NCI-H1092 treated with DMSO at 0.1 percent for 48 hours (cell line): ENCODE measurements around the gene RER1.

Source experiments
- DNase-seq: peaks from one replicate; lab custom pipeline; 2025; lab: John Stamatoyannopoulos, UW

RER1 gene

DNA sequence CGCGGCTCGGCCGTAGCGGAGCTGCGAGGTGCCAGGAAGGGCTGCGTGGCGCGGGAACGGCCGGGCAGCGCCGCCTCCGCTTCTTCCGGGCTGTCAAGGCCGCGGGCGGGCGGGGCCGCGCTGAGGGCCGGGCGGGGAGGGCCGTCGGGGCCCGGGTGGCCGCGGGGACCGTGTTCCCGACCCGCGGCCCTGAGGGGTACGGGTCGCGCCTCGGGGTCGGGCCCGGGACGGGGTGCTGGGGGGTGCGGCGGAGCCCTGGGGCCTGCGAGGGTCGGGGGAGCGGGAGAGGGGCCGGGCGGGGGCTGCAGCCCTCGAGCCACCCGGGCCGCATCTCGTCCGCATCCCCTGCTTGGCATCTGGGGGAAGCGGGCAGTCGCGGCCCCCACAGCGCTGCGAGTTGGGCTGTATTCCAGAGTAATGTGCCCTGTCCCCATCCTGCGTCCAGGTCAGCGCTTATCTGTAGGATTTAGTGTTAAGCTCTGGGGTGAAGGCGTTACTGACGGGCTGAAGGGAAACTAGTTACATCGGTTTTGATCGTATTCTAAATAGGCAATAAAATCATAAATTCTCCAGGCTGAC is 379 bp downstream of the RER1 start:
- DNase-seq, result no peak

DNA sequence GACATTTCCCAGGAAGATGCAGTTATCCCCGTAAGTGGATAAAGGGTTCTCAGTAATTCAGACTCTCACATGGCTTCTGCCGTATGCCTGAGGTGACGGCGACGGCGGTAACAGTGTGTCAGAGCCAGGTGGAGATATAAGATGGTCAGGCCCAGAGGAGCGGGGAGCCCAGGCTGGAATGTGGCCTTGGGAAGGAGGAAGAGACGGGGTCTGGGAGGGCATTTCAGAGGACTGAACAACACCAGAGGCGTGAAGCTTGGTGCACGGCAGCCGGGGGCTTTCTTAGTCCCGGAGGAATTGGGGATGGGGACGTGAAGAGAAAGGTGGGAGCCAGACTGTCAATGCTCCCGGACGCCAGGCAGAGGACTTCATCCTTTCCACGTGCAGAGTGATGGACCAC is 1.0 kb downstream of the RER1 start:
- no peak for DNase-seq

- DNase-seq, result no peak
Measured at GRCh38 chr1:2393471-2393877, 1.8 kb downstream of the RER1 start.

DNA sequence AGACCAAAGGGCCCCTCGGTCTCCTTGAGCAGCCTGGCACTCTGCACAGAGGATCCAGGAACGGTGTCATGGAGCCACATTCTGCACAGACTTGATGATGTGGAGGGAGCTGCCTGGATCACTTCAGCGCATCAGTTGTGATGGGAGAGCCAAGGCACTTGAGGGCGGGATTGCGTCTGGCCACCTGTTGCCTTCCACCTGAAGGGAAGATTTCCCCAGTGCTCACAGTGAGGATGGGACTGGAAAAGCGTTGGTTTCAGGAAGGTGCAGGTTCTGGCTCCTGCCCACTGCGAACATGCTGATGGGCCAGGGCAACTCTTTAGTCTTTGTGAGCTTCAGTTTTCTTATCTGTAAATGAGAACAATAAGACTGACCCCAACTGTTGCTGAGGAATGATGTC is 2.6 kb downstream of the RER1 start:
- no peak for DNase-seq

DNA sequence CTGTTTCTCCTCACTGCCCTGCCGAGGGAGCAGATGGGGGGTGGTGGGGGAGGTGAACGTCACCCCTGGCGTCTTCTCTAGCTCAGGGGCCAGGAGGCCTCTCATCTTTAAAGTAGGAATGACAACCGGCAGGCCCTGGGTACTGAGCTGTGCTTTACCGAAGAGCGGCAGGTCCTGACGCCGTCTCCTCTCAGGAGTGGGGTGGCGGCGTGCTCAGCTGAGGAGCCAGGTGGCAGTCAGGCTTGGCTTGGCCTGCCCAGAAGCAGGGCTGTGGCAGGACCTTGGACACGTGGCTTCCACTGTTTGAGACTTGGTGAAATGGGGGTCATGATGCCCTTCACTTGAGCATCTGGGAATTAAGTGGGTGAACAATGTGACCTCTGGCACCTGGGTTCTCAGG is 3.1 kb downstream of the RER1 start:
- no peak for DNase-seq

DNA sequence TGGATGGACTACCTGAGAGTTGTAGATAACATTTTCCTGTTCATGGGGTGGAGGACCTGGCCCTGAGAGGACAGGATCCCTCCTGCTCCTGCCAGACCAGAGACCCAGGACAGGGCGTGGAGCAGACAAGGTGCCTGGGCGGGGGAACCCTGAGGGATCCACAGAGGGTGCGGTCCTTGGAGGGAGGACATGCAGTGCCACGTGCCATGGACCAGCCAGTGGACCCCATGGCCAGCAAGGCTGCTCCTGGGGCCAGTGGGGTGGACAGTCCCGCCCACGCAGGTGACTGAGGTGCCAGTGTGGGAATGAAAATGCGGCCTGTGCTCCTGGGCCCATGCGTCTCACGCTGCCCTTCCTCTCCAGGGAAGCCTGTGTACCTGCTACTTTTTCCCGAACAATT is 3.6 kb downstream of the RER1 start:
- DNase-seq, result no peak

GRCh38 chr1:2396059-2396458 is 4.4 kb downstream of the RER1 start:
- DNase-seq, result no peak

DNA sequence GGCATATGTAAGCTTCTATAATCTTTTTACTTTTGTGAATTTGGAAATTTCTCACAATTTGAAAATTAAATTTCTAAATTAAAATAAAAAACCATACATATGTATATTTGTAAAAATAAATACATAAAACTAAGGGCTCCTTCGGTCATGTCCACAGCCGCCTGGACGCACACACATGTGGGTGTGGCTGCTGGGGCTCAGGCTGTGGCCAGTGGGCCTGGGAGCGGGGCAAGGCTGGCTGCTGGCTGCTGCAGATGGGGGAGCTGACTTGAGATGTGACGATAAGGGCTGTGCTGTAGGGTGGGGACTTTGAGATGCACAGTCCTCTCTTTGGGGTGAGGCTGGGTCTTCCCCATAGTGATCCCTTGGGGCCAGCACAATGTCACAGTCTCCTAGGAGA is 4.8 kb downstream of the RER1 start:
- no peak for DNase-seq

DNA sequence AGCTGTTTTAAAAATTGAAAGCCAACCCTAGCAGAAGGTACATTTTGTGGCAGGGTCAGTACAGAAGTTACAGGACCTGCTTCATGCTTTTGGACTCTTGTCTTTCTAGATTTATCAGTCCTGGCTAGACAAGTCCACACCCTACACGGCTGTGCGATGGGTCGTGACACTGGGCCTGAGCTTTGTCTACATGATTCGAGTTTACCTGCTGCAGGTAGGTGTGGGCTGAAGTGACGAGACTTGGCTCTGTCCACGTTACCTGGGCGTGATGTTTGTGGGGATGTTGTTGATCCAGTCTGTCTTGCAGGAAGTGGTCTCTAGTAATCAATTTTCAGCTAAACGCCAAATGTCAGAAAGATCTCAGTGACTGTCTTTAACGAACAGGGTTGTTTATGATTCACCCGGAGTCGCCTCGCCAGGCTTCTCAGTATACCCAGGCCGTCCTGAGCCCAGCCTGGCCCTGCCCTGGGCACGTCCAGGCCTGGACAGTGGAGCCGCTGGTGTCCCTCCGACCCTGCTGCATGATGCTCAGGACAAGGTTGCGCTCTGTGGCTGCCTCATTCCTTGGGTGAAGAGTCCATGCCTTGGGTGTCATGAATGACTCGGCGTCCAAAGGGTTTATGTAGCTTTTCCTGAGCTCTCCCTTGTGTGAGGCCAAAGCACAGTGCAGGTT is 5.5 kb downstream of the RER1 start:
- no peak for DNase-seq

GRCh38 chr1:2398871-2399270 is 7.2 kb downstream of the RER1 start:
- DNase-seq, result no peak

DNA sequence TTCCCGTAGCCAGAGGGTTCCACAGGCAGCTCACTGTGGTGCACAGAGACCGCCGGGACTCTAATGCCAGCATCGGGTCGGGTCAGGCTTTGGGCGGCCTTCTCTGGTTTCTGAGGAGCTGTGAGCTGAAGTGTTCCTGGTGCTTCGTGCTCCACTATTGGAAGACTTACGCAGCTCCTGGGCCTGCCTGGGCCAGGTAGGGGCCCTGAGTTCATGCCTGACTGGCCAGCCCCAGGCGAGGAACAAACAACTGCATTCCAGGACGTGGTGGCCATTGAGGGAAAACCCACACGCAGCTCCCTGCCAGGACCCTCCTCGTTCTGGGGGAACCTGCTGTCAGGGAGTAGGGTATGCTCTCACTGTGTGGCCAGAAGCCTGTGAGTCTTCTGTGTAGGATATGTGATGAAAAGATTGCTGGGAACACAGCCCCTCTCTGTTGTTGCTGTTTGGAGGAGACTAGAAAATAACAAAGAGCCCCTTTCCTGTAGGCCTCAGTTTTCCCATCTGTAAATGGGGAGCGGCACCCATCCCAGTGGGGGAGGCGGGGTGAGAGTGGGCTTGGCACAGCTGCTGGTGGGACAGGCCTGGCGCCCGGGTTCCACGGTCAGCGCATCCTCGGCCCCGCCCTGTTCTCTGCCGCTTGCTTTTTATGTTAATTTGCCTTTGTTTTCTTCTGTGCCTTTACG is 8.4 kb downstream of the RER1 start:
- DNase-seq, result no peak

DNA sequence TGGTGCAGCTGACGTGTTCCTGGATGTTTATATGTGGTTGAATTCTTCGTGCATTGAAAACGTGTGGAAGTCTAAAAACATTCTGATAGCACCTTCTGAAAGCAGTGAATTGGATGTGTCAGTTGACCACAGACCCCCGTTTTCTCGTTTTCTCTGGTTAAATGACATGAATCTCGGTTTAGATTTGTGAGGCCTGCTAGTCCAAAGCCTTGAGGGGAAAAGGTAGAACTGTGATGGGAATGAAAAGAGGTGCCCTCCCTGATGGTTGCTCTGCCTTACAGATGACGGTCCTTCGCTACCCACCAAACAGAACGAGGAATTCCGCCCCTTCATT is 8.9 kb downstream of the RER1 start:
- no peak for DNase-seq

DNA sequence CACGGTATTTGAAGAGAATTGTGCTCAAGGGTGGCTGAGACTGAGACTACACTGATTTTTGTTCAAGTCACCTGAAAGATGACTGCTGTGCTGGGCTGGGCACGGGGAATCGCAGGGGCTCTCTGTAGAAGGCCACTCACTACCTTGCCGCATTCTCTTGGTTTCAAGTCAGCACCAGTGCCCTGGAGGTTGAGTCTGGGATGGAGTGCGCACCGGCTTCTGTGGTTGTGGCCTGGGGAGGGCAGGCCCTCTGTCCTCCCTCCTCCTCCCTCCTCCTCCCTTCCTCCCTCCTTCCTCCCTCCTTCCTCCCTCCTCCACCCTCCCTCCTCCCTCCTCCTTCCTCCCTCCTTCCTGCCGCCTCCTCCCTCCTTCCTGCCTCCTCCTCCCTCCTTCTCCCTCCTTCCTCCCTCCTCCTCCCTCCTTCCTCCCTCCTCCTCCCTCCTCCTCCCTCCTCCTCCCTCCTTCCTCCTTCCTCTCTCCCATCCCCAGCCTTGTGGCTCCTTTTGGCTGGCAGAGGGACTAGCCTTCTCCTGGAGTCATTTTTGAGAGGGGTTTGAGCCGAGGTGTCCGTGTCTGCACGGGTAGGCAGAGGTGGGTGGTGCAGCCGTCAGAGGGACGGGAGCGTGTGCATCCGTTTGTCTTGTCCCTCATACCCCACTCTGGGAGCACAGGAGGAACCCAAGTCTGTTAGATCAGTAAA is 9.5 kb downstream of the RER1 start:
- DNase-seq, result no peak

GRCh38 chr1:2402420-2402819 is 10.8 kb downstream of the RER1 start:
- DNase-seq, result no peak

DNA sequence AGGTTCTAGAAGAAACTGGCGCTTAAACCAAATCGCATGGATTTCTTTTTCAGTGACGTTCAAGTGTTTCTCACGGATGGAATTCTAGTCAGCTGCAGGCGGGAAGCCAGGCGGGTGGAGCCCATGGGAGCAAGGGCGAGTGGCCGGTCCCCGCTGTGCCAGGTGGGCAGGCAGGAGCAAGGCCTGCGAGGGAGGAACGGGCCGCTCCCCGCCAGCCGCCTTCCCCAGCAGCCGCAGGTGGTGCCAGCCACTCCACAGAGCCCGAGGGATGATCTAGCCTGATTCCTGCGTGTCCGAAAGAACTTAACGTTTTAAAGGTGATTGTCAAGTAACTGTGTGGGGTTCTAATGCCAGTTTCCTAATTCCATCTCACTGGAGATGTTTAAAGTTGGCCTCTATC is 11.6 kb downstream of the RER1 start:
- DNase-seq, result no peak

DNA sequence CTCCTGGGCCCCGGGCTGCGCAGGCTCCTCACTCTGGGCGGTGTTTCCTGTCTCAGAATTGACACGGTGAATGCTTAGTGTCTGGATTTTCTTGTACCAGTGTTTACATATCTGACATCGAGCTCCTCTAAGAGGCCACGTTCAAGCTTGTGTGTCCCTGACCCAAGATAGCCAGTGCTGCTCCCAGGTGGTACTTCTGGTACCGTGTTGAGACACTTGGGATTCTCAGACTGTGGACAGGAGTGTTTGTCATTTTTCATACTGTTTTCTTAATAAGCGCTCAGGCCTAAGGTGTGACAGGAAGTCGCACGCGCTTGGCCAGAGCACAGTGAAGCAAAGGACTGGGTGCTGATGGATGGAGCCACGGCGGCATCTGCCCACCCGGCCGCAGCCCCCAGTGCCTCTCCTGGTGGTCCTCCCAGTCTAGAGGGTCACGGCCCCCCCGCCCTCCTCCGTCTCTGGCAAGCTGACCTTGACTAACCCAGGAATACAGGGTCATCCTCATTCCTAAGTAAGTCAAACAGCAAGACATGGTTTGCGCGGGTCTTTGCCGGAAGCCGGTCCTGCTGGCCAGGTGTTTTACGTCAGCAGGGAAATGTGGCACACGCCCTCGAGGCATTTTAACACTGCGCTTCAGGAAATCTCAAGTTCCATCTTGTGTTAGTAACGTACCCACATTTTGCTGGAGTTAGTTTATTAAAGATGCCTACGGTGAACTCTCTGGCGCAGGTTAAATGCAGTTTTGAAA is 12.7 kb downstream of the RER1 start:
- DNase-seq, result no peak

DNA sequence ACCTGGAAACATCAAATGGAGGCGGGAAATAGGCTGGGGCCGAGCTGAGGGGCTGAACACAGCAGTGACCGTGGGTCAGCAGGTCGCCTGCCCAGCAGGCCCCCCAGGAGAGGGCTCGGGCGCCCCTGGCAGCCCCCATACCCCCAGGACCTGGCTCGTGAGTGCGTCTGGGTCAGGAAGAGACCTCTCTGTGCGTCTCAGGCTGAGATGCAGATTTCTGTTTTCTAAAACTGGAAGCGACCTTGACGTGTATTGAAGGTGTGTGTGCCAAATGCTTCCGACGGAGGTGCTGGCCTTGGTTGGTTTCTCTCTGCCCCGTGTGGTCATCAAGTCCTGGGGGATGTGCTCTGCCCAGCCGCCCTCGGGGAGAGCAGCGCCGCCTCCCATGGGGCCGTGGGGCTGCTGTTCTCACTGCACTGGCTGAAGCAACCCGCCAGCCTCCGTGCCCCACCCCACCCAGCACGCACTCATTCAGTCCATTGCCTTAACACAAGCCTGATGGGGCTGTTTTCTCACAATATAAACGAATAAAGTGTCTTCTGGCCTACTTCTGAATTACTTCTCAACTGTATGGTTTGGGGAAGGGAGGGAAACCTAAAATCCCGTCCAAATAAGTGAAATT is 13.4 kb downstream of the RER1 start:
- DNase-seq, result no peak

GRCh38 chr1:2405588-2406295 is 14.1 kb downstream of the RER1 start:
- no peak for DNase-seq

DNA sequence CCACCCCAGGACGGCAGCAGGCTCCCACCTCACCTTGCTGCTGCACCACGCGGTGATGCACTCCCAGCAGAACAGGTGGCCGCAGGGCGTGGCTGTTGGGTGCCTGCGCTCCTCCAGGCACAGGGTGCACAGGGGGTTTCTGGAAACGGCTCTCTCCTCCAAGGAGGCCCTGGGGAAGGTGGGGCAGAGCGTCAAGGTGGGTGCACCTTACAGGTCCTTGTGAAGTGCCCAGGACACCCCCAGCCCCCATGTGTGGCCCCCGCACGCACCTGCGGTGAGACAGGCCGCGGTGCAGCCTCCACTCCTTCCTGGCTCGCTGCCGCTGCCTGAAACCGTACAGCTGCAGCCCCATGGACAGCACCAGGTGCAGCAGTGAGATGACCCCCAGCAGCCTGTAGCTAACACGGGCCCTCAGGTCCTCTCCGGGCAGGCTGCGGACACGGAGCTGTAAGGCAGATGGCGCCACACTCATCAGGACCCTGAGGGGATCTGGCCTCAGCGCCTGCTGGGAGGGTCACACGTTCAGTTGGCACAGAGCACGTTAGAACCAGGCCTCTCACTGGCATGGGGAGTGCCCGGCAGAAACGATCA is 14.9 kb downstream of the RER1 start:
- no peak for DNase-seq

GRCh38 chr1:2407166-2407990 is 15.7 kb downstream of the RER1 start:
- DNase-seq, result no peak
